ENCODE data around the gene TRAT1.

Gene TRAT1

DNA sequence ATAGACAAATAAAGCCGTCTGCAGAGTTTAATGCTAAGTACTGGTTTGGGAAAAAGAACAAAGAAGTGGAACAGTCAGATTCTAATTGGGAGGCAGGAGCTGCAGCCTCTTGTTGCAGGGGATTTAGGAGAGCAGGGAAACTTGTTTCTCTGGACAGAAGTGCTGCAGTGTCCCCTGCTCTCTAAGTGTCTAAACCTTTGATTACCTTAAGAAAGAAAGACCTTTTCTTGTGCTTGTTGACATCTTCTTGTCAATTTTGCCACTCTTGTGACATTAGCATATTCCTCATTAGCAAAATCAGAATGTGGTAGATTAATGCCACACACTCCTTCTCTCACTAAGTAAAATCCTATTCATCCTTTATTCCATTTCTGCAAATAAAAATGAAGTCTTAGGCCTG is 38.8 kb downstream of the TRAT1 start:
- DNase-seq (ENCODE audit: low read depth in 2 of 2), result no peak

DNA sequence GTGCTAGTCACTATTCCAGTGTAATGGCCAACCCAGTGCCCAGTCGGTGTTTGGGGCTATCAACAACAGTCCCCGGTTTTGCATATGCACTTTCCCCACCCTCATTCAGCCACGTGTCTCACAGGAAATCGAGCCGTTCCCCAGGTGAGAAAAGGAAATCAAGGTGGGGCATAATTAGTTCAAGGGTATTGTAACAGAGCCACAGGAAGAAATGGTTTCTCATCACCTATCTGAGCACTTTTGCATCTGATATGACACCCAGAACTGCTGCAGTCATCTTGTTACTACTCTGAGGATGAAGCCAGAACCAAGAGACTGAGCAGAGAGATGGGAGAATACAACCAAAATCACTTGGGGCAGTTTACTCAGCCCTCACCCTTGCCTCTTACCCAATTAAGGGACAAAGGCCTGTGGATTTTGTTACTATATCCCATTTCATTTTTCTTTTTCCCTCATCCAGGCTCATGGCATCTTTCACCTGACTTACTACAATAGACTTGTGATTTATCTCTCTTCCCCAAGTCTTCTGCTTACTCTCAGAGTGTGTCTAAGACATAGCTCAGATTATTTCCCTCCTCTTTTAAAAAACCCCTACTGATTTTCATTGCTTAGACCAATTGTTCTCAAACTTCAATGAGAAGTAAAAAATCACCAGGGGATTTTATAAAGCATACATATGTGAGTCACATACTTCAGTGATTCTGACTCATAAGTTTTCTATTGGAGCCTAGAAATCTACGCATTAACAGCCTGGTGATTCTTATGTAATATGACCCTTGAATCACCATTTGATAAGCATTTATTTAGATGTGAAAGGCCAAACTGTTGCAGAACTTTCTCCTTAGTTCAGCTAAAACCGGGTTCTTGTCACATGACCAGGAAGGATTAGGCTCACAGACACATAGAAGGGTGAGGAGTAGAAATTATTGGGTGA is 40.5 kb downstream of the TRAT1 start:
- DNase-seq (ENCODE audit: low read depth in 2 of 2), result no peak

DNA sequence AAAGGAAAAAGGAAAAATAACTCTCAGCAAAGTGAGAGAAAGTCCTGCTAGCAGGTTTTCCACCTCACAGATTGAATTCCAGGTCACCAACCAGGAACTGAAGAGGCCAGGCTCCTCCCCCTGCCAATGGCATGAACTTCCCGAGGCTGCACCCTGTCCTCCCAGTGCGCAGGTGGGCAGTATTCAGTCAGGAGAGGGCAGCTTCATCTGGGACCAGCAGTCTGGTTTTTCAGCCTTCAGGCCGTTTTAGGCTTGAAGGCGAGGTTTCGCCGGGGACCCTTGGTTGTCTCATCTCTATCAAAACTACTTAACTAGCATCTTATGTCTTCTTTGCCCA is 41.2 kb downstream of the TRAT1 start:
- DNase-seq (ENCODE audit: low read depth in 2 of 2), result no peak

- no peak for DNase-seq (ENCODE audit: low read depth in 2 of 2)
Observed at GRCh38 chr3:108877901-108878300, 55.3 kb downstream of the TRAT1 start.

GRCh38 chr3:108879915-108880314 is 57.3 kb downstream of the TRAT1 start:
- no peak for DNase-seq (ENCODE audit: low read depth in 2 of 2)

DNA sequence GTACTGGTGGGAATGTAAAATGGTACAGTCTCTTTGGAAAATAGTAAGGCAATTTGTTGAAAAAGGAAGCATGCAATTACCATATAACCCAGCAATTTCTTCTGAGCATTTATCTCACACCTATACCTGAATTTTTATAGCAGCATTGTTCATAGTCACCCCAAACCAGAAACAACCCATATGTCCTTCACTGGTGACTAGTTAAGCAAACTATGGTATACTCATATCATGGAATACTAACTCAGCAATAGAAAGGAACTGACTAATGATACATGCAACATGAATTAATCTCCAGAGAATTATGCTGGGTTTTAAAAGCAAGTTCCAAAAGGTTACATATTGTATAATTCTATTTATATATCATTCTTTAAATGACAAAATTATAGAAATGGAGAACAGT is 60.2 kb downstream of the TRAT1 start:
- DNase-seq (ENCODE audit: low read depth in 2 of 2), result no peak

- no peak for DNase-seq (ENCODE audit: low read depth in 2 of 2)
Observed at GRCh38 chr3:108883373-108883772, 60.8 kb downstream of the TRAT1 start.

DNA sequence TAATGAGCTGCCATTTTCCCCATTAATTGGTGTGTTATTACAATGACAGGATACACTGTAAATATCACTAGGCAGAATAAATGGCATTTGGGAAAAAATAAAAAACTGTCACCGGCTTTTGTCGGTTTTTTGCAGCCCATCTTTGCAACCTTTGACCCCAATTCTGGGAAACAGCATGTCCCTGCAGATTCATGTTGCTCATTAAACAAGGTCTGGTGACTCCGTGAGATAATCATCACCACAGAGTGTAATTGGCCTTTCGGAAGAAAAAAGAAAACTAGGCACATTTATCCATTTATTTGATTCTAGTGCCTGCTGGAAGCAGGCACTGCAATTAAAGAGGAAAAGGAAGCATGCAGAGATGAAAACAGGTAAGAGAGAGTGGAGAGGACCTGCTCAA is 64.5 kb downstream of the TRAT1 start:
- no peak for DNase-seq (ENCODE audit: low read depth in 2 of 2)

DNA sequence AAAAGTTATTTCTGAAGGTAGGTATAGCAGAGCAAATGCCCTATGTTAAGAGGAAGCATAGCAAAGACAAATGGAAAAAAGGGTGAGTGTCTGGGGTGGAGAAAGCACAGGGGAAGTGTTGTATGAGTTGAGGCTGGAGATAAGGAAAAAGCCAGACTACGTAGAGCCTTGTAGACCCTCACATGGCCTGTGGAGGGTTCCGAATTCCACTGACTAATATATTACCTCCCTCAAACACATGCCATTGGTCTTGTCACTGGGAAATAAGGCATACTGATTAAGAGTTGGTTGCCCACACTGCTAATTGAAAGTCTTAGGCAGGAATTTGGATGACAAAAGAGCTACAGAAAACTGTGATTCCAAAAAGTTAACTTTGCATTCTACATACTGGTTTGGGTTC is 65.2 kb downstream of the TRAT1 start:
- DNase-seq (ENCODE audit: low read depth in 2 of 2), result no peak

GRCh38 chr3:108891833-108892232 is 69.2 kb downstream of the TRAT1 start:
- DNase-seq (ENCODE audit: low read depth in 2 of 2), result no peak

GRCh38 chr3:108894981-108895380 is 72.4 kb downstream of the TRAT1 start:
- no peak for DNase-seq (ENCODE audit: low read depth in 2 of 2)

DNA sequence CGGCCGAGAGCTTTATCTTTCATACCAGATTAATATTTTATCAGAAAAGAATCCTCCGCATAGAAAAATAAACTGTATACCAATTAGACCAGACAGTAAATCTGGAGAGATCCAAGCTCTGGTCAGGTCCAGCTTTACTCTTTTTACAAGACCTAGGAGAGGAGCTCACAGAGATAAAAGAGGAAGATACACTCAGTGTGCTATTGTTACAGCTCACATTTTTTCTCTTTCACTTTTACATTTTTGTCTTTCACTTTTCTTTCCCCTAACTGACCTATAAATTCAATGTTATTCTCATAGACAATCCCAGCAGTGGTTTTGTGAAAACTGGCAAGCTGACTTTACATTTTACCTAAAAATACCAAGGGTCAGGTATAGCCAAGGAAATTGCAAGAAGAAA is 75.3 kb downstream of the TRAT1 start:
- DNase-seq (ENCODE audit: low read depth in 2 of 2), result no peak

- DNase-seq (ENCODE audit: low read depth in 2 of 2), result no peak
Observed at GRCh38 chr3:108899530-108899929, 76.9 kb downstream of the TRAT1 start.
